Effector memory CD8-positive, alpha-beta T cell (primary cell): Measurements from ENCODE around the gene LNPEP.

ENCODE experiments used
- ATAC-seq: fragments of 150-1000 bp; cut with Tn5 transposase; replicated peaks from 2 replicates; pipeline ENCODE4 v1.10.0; 2021; ENCODE audit warnings: mild to moderate bottlenecking, moderate library complexity
- DNase-seq, 3 experiments: peaks; one replicate each; pipeline ENCODE4 v3.0.0; 2021
- H3K27ac Mint-ChIP-seq, 2 donors: one replicate each; pipeline ENCODE4 v1.8.0; 2022; ENCODE audit warnings: mild to moderate bottlenecking in 2 of 2, mixed read lengths in 2 of 2, moderate library complexity in 2 of 2
- H3K27me3 Mint-ChIP-seq, 2 donors: one replicate each; pipeline ENCODE4 v1.8.0; 2022; ENCODE audit warnings: mixed read lengths in 2 of 2
- H3K36me3 Mint-ChIP-seq: one replicate; pipeline ENCODE4 v1.8.0; 2022; ENCODE audit warnings: mild to moderate bottlenecking, moderate library complexity, mixed read lengths; ENCODE audit not compliant: insufficient read depth
- H3K4me1 Mint-ChIP-seq, 2 donors: one replicate each; pipeline ENCODE4 v1.8.0; 2022; ENCODE audit warnings: low read depth in 2 of 2, mixed read lengths in 2 of 2
- H3K4me3 Mint-ChIP-seq, 2 donors: one replicate each; pipeline ENCODE4 v1.8.0; 2022; ENCODE audit warnings: mild to moderate bottlenecking in 2 of 2, mixed read lengths in 2 of 2, moderate library complexity in 2 of 2
- H3K9me3 Mint-ChIP-seq, 2 donors: one replicate each; pipeline ENCODE4 v1.8.0; 2022; ENCODE audit warnings: mixed read lengths in 2 of 2

The LNPEP gene

GRCh38 chr5:96973532-96974401 lies 37.9 kb downstream of the LNPEP start:
- peaks cover 54 to 76% of the 10 kb centered on the region in 2 donors for H3K4me1 Mint-ChIP-seq
- H3K9me3 Mint-ChIP-seq: no peaks in the 10 kb centered on the region
- no peak for DNase-seq

GRCh38 chr5:96975656-96976055 lies 39.8 kb downstream of the LNPEP start:
- Mint-ChIP-seq H3K4me3 (no peak overlapping the region), H3K9me3 (no peaks in the 10 kb centered on the region), H3K27ac (peak overlapping the region in 1 of 2 donors; percentile 55), H3K36me3 (peaks cover 26% of the 10 kb centered on the region), H3K4me1 (peaks cover 45 to 73% of the 10 kb centered on the region in 2 donors), H3K27me3 (no peaks in the 10 kb centered on the region)
- no peak for ATAC-seq
- no peak for DNase-seq

More at GRCh38 chr5:96973532-96974401, 37.9 kb downstream of the LNPEP start:
- ATAC-seq: peak; percentile 91
- Mint-ChIP-seq H3K27me3 (no peaks in the 10 kb centered on the region), H3K36me3 (peaks cover 8% of the 10 kb centered on the region), H3K4me3 (peak overlapping the region; percentile 53 to 63), H3K27ac (peak overlapping the region; percentile 9 to 69)

GRCh38 chr5:96977228-96977627 lies 41.3 kb downstream of the LNPEP start:
- Mint-ChIP-seq H3K9me3 (no peaks in the 10 kb centered on the region), H3K27ac (peak overlapping the region; percentile 75 to 95), H3K4me1 (peaks cover 37 to 68% of the 10 kb centered on the region in 2 donors), H3K27me3 (no peaks in the 10 kb centered on the region), H3K36me3 (peaks cover 36% of the 10 kb centered on the region), H3K4me3 (no peak overlapping the region)
- DNase-seq: no peak
- ATAC-seq: no peak

GRCh38 chr5:96978812-96979449 lies 43.1 kb downstream of the LNPEP start:
- no peaks in the 10 kb centered on the region for H3K9me3 Mint-ChIP-seq
- no peaks in the 10 kb centered on the region for H3K27me3 Mint-ChIP-seq
- no peak for ATAC-seq
- no peak overlapping the region for H3K4me3 Mint-ChIP-seq
- DNase-seq: no peak
- H3K36me3 Mint-ChIP-seq: peaks cover 37% of the 10 kb centered on the region
- peak overlapping the region; percentile 41 to 95 for H3K27ac Mint-ChIP-seq
- H3K4me1 Mint-ChIP-seq: peaks cover 36 to 69% of the 10 kb centered on the region in 2 donors

GRCh38 chr5:96984506-96985192 lies 48.8 kb downstream of the LNPEP start:
- Mint-ChIP-seq H3K4me3 (no peak overlapping the region), H3K9me3 (no peaks in the 10 kb centered on the region), H3K36me3 (peaks cover 51% of the 10 kb centered on the region), H3K27ac (peak overlapping the region in 1 of 2 donors; percentile 58), H3K27me3 (no peaks in the 10 kb centered on the region), H3K4me1 (peaks cover 24 to 56% of the 10 kb centered on the region in 2 donors)
- DNase-seq (no peak), ATAC-seq (no peak)

GRCh38 chr5:96986450-96986849 lies 50.6 kb downstream of the LNPEP start:
- H3K4me1 Mint-ChIP-seq: peaks cover 28 to 51% of the 10 kb centered on the region in 2 donors
- ATAC-seq: no peak

GRCh38 chr5:96990102-96990501 lies 54.2 kb downstream of the LNPEP start:
- H3K9me3 Mint-ChIP-seq: no peaks in the 10 kb centered on the region
- H3K4me3 Mint-ChIP-seq: no peak overlapping the region
- ATAC-seq: no peak
- H3K4me1 Mint-ChIP-seq: peaks cover 11 to 29% of the 10 kb centered on the region in 2 donors
- no peak for DNase-seq
- H3K27ac Mint-ChIP-seq: peak overlapping the region in 1 of 2 donors; percentile 11
- peaks cover 68% of the 10 kb centered on the region for H3K36me3 Mint-ChIP-seq
- H3K27me3 Mint-ChIP-seq: no peaks in the 10 kb centered on the region

More at GRCh38 chr5:96986450-96986849, 50.6 kb downstream of the LNPEP start:
- no peaks in the 10 kb centered on the region for H3K27me3 Mint-ChIP-seq
- DNase-seq: no peak
- H3K27ac Mint-ChIP-seq: peak overlapping the region in 1 of 2 donors; percentile 17
- no peak overlapping the region for H3K4me3 Mint-ChIP-seq
- H3K9me3 Mint-ChIP-seq: no peaks in the 10 kb centered on the region
- H3K36me3 Mint-ChIP-seq: peaks cover 45% of the 10 kb centered on the region

GRCh38 chr5:96991708-96992107 lies 55.8 kb downstream of the LNPEP start:
- no peaks in the 10 kb centered on the region for H3K9me3 Mint-ChIP-seq
- DNase-seq (no peak), ATAC-seq (no peak)
- H3K36me3 Mint-ChIP-seq: peaks cover 66% of the 10 kb centered on the region
- no peaks in the 10 kb centered on the region for H3K27me3 Mint-ChIP-seq
- no peak overlapping the region for H3K4me3 Mint-ChIP-seq
- H3K27ac Mint-ChIP-seq: peak overlapping the region in 1 of 2 donors; percentile 52
- peaks cover 8 to 24% of the 10 kb centered on the region in 2 donors for H3K4me1 Mint-ChIP-seq

GRCh38 chr5:96993760-96994159 lies 57.9 kb downstream of the LNPEP start:
- peaks cover 66% of the 10 kb centered on the region for H3K36me3 Mint-ChIP-seq
- H3K4me3 Mint-ChIP-seq: no peak overlapping the region
- H3K27ac Mint-ChIP-seq: peak overlapping the region in 1 of 2 donors; percentile 87
- no peak for ATAC-seq
- H3K4me1 Mint-ChIP-seq: peaks cover 12 to 24% of the 10 kb centered on the region in 2 donors
- no peak for DNase-seq
- H3K9me3 Mint-ChIP-seq: no peaks in the 10 kb centered on the region
- H3K27me3 Mint-ChIP-seq: no peaks in the 10 kb centered on the region

- DNase-seq: no peak
- Mint-ChIP-seq H3K4me1 (peaks cover 12 to 27% of the 10 kb centered on the region in 2 donors), H3K27me3 (no peaks in the 10 kb centered on the region), H3K4me3 (no peak overlapping the region), H3K27ac (peak overlapping the region; percentile 35 to 54), H3K36me3 (peaks cover 67% of the 10 kb centered on the region), H3K9me3 (no peaks in the 10 kb centered on the region)
- ATAC-seq: no peak
These were observed 58.6 kb downstream of the LNPEP start for GRCh38 chr5:96994493-96994892.

- DNase-seq: no peak
- H3K9me3 Mint-ChIP-seq: no peaks in the 10 kb centered on the region
- H3K4me1 Mint-ChIP-seq: peaks cover 8 to 20% of the 10 kb centered on the region in 2 donors
- no peak for ATAC-seq
- peak overlapping the region in 1 of 2 donors; percentile 54 for H3K27ac Mint-ChIP-seq
- no peak overlapping the region for H3K4me3 Mint-ChIP-seq
- no peaks in the 10 kb centered on the region for H3K27me3 Mint-ChIP-seq
- peaks cover 65% of the 10 kb centered on the region for H3K36me3 Mint-ChIP-seq
These were observed 59.5 kb downstream of the LNPEP start for GRCh38 chr5:96995419-96995818.

GRCh38 chr5:96997265-96997859 lies 61.5 kb downstream of the LNPEP start:
- DNase-seq: peak in 2 of 3 experiments; percentile 5 to 9
- H3K36me3 Mint-ChIP-seq: peaks cover 52% of the 10 kb centered on the region
- ATAC-seq: peak; percentile 76
- no peaks in the 10 kb centered on the region for H3K27me3 Mint-ChIP-seq
- H3K27ac Mint-ChIP-seq: no peak overlapping the region
- no peak overlapping the region for H3K4me3 Mint-ChIP-seq
- H3K9me3 Mint-ChIP-seq: no peaks in the 10 kb centered on the region
- H3K4me1 Mint-ChIP-seq: peaks cover 8 to 15% of the 10 kb centered on the region in 2 donors

- Mint-ChIP-seq H3K4me3 (no peak overlapping the region), H3K9me3 (no peaks in the 10 kb centered on the region), H3K27me3 (no peaks in the 10 kb centered on the region), H3K36me3 (peaks cover 37% of the 10 kb centered on the region), H3K27ac (peak overlapping the region in 1 of 2 donors; percentile 4), H3K4me1 (peaks cover 7 to 17% of the 10 kb centered on the region in 2 donors)
- ATAC-seq (no peak), DNase-seq (no peak)
These were observed 64.0 kb downstream of the LNPEP start for GRCh38 chr5:96999856-97000255.
